LHCN-M2 (cell line): ENCODE data around the gene MASP1. TPM values are rescaled to one million over a fixed set of nuclear protein-coding genes. Genes with fewer than 3 reads are reported as not detected.

Experiments
- DNase-seq: peaks from one replicate; pipeline ENCODE4 v3.0.0-alpha.2; 2012; ENCODE audit warnings: low read depth
- total RNA-seq: library from RNA; depleted of rRNA; stranded (reverse); fragments of >200 nt; gene quantifications from 2 replicates; pipeline ENCODE4 v1.2.3, GENCODE V29; 2014; rRNA removed

MASP1 gene
- total RNA-seq, 1 experiment from 2014 or later = not detected

DNA sequence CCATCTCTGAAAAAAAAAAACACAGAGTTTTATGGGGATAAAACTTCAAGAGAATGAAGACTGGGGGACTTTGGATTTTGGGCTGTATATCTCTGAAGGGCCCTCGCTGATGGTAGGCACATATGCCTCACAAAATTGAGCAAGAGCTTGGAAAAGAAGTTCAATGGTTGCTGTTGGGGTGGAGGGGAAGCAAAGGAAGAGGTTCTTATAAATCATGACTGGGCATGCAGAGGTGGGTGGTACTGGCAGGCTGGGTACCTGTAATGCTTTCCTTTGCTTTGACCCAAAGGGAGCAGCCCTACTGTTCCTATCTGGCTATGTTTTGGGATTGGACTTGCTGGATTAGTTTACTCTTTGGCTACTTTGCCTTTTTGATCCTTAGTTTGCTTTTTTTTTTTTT is 100.3 kb downstream of the MASP1 start:
- no peak for DNase-seq

DNA sequence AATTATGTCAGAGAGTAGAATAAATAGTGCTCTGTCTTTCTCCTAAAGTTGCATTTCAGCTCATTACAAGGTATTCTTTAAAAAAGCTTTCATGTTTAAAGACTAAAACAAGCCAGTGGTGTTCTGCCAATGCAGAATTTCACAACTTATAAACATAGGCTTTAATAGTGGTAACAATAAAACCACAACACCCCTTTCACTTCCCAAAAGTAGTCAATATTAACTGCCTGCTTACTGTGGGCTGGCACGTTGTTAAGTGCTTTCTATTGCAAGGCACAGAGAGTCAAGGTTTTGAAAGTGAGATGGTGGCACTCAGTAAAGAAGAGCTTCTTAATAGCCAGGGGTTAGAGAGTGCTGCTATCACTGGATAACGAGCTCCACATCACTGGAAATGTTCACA is 102.6 kb downstream of the MASP1 start:
- DNase-seq = no peak

DNA sequence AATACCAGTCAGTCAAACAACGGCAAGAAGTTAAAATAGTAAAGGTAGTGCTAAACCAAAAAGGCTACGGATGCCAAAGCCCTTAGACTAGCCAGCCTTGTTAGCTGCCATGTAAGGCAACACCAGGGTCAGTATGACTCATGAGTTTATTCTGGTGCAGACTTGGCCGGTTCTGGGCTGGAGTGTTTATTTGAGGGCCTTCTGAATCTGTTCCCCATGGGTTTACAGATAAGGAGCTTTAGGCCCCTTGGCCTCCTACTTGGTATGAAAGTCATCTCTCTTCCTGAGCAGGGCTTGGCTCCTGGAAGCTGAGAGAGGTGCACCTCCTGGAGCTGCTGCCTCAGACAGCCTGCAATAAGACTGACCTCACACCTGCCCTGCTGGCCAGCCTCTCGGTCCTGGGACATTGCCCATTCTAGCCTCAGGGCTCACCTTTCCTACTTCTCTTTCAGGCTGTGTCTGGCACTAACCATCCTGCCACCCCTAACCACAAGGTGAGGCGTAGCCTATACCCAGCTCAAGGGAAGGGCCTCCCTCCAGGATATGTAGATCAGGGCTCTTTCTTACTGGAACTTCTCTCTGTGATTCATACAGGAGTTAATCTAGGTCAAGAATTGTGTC is 104.6 kb downstream of the MASP1 start:
- peak; percentile 62 for DNase-seq

DNA sequence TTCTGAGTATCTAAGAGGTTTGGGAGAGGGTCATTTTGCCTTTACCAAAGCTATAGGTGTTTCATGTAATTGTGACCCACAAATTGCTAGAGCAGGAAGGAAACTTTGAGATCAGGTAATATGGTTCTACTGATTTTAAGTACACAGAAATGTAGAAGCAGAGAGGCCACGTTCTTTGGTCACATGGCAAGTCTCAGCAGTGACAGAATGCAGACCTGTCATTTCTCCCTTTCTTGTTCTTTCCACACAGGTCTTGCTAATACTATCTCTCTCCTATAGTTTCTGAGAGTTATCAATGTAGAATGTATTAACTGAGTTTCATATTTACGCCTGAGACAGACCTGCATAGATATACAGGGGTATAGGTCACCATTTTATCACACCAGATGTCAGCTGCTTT is 105.2 kb downstream of the MASP1 start:
- no peak for DNase-seq

DNA sequence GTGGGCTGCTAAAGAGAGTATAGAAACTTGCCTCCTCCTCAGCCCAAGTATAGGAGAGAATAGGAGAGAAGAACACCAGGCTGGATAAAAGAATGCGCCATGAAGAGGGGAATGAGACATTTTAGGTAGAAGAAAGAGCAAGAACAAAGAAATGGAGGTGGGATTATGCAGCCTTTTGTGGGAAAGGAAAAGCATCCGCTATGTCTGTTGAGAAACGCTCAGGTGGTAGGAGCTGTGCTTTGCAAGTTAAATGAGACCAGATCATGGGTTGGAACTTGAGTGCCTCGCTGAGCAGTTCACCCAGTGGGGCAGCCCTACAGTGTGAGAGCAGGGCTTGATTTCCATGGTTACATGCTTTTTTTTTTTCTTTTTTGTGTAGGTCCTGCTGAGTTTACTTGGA is 105.8 kb downstream of the MASP1 start:
- DNase-seq = no peak

Other genes starting within 250 kb of the MASP1 start
- 11.9 and 23.9 TPM in 2 replicates for gene RPL39L, start 152.2 kb downstream of the MASP1 start, total RNA-seq
- gene RTP1, start 94.3 kb downstream of the MASP1 start, total RNA-seq = not detected in 2 replicates
- not detected in 2 replicates for gene RTP4, start 76.6 kb upstream of the MASP1 start, total RNA-seq